ENCODE data around the gene SELPLG.

SELPLG gene

DNA sequence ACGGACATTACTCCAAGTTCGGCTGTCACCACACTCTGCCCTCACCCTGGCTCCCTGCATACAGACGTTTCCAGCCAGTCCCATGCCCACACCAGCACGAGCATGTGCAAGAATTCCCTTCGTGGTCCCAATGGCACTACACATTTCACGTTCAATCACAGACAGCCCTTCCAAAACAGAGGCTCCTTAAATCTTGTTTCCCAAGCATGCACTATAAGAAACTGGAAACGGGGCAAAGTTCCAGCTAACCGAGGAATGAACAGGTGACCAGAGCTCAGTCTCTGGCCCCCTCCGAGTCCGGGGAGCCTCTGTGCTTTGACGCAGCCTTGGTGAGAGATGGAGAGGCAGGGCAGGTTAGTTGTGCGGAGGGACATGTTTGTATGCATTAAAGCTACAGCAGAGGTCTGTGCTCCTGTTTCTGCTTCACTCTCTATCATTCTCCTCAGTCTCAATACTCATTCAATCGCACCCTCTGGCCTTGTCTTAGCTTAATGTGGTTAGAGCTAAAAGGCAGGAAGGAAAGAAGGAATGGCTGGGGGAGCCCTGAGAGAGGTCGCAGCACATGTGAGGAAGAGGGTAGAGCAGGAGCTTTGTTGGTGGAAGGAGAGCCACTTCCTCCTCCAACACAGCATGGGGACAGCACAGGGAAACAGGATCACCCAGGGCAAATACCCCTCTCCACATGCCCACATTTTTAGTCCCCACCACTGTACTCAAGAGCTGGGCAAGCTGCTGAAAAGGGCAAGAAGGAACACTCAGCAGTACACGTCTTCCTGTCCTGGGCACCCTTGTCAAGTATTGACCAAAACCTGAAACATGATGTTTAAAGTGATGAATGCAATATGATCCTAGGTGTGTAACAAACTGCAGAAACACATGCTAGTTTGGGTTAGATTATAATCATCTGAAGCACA is 12.2 kb upstream of the SELPLG start:
- Histone ChIP-seq H3K27ac (ENCODE audit: low read length) (no peak overlapping the region), H3K27me3 (ENCODE audit: control insufficient read depth, insufficient read depth, low read length) (no peaks in the 10 kb centered on the region), H3K4me1 (ENCODE audit: control insufficient read depth, insufficient read depth, low read length) (no peaks in the 10 kb centered on the region; the same call in 1 of the 2 replicates)

DNA sequence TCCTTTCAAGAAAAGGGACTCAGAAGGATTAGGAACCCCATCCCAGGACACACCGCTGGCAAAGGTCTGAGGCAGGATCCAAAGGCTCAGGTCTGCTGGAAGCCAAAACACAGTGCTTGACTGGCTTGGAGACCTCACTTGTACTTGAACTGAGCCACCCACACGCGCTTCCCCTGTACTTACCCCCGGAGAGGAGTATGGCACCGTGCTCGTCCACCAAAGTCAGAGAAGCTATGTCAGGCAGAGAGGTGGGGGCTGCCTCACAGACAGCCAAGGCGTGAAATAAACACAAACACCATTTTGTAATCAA is 11.1 kb upstream of the SELPLG start:
- 0 out of 2 replicates have a peak, but pooled peaks cover 3% of the 10 kb centered on the region for H3K36me3 ChIP-seq (ENCODE audit: control insufficient read depth, insufficient read depth, low read length)
- H3K27ac ChIP-seq (ENCODE audit: low read length), result no peak overlapping the region
- no peaks in the 10 kb centered on the region for H3K27me3 ChIP-seq (ENCODE audit: control insufficient read depth, insufficient read depth, low read length)
- H3K4me3 ChIP-seq (ENCODE audit: low read length), result no peak overlapping the region
- no peaks in the 10 kb centered on the region for H3K9me3 ChIP-seq (ENCODE audit: control insufficient read depth, insufficient read depth, low read length)
- no peaks in the 10 kb centered on the region; the same call in 1 of the 2 replicates for H3K4me1 ChIP-seq (ENCODE audit: control insufficient read depth, insufficient read depth, low read length)
- no CpG with 5 or more reads among the region's 7 CpGs for whole genome bisulfite sequencing (ENCODE audit: insufficient coverage, insufficient read length)
- no peak for DNase-seq (ENCODE audit: low read depth, low spot score)

More for the DNA sequence above, 12.2 kb upstream of the SELPLG start:
- H3K4me3 ChIP-seq (ENCODE audit: low read length), result no peak overlapping the region
- H3K36me3 ChIP-seq (ENCODE audit: control insufficient read depth, insufficient read depth, low read length), result 0 out of 2 replicates have a peak, but pooled peaks cover 3% of the 10 kb centered on the region
- no peaks in the 10 kb centered on the region for H3K9me3 ChIP-seq (ENCODE audit: control insufficient read depth, insufficient read depth, low read length)
- WGBS (ENCODE audit: insufficient coverage, insufficient read length), result no CpG with 5 or more reads among the region's 15 CpGs
- DNase-seq (ENCODE audit: low read depth, low spot score), result no peak

DNA sequence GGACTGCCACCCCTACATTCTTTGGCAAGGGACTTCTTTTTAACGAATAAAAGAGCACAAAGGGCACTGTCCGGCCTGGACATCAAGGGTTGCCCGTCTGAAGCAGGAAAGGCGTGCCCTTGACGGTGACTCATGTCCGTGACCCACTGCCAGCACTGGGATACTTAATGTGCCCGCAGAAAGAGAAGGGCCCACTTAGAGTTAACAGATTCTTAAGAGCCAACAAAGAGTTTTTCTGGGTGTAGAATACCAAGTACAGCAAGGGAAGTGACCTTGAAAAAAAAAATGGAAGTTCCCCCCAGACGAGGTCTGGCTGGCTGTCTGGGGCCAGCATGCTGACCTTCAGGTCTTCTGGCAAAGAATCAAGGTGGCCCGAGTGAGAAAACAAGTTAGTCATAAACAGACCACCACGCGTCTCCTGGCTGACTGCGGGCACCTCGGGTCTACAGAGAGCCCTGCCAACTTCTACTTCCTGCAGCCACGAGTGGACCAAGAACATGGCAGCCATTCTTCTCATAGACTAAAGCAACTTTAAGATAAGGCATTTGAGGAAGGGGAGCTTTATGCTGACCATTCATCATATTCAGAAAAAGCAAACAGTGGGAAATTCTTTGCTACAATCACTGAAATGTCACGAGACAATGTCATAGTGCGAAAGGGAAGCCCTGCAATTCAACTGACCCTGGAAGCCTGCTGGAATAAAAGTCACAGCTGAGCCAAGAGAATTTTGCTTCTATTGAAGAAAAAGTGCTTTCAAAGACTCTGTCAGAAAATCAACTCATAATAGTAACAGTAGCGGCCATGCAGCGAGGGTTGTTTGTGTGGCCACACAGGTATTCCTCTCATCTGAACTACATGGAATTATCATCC is 10.5 kb upstream of the SELPLG start:
- Histone ChIP-seq H3K27me3 (ENCODE audit: control insufficient read depth, insufficient read depth, low read length) (no peaks in the 10 kb centered on the region), H3K9me3 (ENCODE audit: control insufficient read depth, insufficient read depth, low read length) (no peaks in the 10 kb centered on the region), H3K27ac (ENCODE audit: low read length) (no peak overlapping the region), H3K4me1 (ENCODE audit: control insufficient read depth, insufficient read depth, low read length) (no peaks in the 10 kb centered on the region; the same call in 1 of the 2 replicates), H3K4me3 (ENCODE audit: low read length) (no peak overlapping the region), H3K36me3 (ENCODE audit: control insufficient read depth, insufficient read depth, low read length) (0 out of 2 replicates have a peak, but pooled peaks cover 3% of the 10 kb centered on the region)
- DNase-seq (ENCODE audit: low read depth, low spot score), result no peak
- no CpG with 5 or more reads among the region's 18 CpGs for WGBS (ENCODE audit: insufficient coverage, insufficient read length)

DNA sequence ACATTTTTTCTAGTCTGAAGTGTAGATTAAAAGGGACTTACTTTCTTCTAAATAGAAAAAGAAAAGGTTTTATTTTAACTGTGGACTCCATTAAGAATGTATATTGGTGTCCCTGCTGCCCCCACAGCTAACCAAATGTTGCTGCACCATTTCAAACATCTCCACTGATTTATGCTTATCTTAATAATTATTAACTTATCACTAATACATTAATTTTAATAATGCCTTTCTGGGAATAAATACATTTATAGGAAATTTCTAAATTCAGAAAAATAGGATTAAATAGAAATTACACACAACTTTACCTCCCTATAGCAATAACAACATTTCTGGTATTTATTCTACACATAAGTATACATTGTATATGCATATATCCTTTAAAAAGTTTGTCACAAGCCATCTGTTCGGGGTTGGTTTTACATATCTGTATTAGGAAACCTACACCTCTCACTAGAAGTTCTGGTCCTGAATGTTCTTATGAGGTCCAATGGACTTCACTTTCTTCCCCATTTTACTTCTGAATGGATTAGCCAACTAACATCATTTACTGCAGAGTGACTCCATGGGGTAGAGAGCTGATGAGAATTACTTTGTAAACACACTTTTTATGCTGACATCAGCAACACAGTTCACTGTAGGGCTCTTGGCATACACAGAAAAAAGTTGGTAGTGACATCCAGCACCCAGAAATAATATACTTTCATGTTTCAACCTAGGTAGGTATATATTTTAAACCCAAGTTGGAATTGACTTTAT is 9.4 kb upstream of the SELPLG start:
- Histone ChIP-seq H3K4me3 (ENCODE audit: low read length) (no peak overlapping the region), H3K4me1 (ENCODE audit: control insufficient read depth, insufficient read depth, low read length) (peaks cover 2% of the 10 kb centered on the region), H3K36me3 (ENCODE audit: control insufficient read depth, insufficient read depth, low read length) (no peaks in the 10 kb centered on the region), H3K9me3 (ENCODE audit: control insufficient read depth, insufficient read depth, low read length) (no peaks in the 10 kb centered on the region), H3K27ac (ENCODE audit: low read length) (no peak overlapping the region), H3K27me3 (ENCODE audit: control insufficient read depth, insufficient read depth, low read length) (no peaks in the 10 kb centered on the region)
- WGBS (ENCODE audit: insufficient coverage, insufficient read length), result no CpG with 5 or more reads among the region's 1 CpG
- no peak for DNase-seq (ENCODE audit: low read depth, low spot score)

DNA sequence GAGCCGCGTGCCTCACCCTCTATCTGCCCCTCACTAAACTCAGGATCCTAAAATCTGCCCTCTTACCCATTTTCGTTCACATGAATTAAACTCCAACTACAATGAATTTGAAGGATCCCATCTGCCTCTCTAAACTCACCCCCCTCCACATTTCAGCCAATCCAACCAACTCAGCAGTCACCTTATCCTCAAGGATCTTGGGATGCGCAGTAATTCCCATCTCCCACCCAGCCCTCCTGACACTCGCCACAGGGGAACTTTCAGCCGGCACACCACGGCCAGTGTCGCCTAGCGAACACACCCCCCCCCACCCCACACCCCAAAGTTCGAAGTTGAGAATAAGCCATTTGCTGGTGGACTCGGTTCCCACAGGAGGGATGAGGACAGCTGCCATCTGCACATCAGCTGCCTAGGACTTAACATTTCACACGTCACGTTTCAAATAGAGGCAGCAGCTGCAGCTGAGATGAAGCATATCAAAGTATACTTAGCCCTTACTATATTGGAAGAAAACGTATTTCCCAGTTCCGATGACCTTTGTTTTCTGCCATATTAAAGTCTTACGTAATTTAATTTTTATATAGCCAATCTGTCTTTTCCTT is 8.7 kb upstream of the SELPLG start:
- H3K27me3 ChIP-seq (ENCODE audit: control insufficient read depth, insufficient read depth, low read length), result no peaks in the 10 kb centered on the region
- no peaks in the 10 kb centered on the region for H3K36me3 ChIP-seq (ENCODE audit: control insufficient read depth, insufficient read depth, low read length)
- H3K9me3 ChIP-seq (ENCODE audit: control insufficient read depth, insufficient read depth, low read length), result no peaks in the 10 kb centered on the region
- WGBS (ENCODE audit: insufficient coverage, insufficient read length), result no CpG with 5 or more reads among the region's 16 CpGs
- no peak overlapping the region for H3K27ac ChIP-seq (ENCODE audit: low read length)
- no peak overlapping the region for H3K4me3 ChIP-seq (ENCODE audit: low read length)
- peaks cover 5% of the 10 kb centered on the region; the same call in 1 of the 2 replicates for H3K4me1 ChIP-seq (ENCODE audit: control insufficient read depth, insufficient read depth, low read length)
- DNase-seq (ENCODE audit: low read depth, low spot score), result no peak

DNA sequence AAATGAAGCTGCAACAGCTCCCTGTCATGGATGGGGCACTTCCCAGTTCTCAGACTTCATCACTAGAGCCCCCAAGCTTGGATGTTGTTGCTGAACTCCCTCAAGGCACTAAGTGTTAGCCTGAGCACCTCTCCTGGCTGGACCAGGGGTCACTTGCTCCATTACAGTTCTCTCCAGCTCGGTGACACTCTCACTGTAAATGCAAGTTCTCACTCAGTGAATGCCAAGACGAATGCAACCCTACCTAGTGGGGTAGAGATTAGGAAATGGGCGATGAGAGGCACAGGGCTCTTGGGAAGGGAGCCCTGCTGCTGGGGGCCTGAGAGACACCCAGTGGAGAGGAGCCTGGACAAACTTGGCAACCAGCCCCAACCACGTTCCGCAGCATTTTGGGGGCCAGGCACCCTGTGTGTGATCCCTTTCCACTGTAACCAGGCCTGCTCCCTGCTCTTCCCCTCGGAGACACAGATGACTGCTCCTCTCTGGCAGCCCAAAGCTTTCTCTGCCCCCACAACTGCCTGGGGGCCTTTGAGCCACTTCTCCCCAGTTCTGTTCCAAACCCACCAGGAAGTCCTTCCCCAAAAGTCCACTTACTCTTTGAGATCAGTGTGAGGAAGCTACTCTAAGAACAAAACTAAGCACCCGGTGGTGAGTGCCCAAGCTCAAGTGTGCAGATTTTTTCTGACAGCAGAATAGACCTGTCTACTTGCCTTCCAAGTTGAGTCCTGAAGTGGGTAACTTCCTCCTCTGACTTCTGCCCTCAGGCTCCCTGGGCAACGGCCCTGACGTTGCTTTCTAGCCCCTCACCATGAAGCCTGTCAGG is 8.0 kb upstream of the SELPLG start:
- Histone ChIP-seq H3K4me1 (ENCODE audit: control insufficient read depth, insufficient read depth, low read length) (peaks cover 5% of the 10 kb centered on the region; the same call in 1 of the 2 replicates), H3K4me3 (ENCODE audit: low read length) (no peak overlapping the region), H3K27me3 (ENCODE audit: control insufficient read depth, insufficient read depth, low read length) (no peaks in the 10 kb centered on the region), H3K27ac (ENCODE audit: low read length) (no peak overlapping the region), H3K9me3 (ENCODE audit: control insufficient read depth, insufficient read depth, low read length) (no peaks in the 10 kb centered on the region), H3K36me3 (ENCODE audit: control insufficient read depth, insufficient read depth, low read length) (no peaks in the 10 kb centered on the region)
- no peak for DNase-seq (ENCODE audit: low read depth, low spot score)
- WGBS (ENCODE audit: insufficient coverage, insufficient read length), result no CpG with 5 or more reads among the region's 9 CpGs

DNA sequence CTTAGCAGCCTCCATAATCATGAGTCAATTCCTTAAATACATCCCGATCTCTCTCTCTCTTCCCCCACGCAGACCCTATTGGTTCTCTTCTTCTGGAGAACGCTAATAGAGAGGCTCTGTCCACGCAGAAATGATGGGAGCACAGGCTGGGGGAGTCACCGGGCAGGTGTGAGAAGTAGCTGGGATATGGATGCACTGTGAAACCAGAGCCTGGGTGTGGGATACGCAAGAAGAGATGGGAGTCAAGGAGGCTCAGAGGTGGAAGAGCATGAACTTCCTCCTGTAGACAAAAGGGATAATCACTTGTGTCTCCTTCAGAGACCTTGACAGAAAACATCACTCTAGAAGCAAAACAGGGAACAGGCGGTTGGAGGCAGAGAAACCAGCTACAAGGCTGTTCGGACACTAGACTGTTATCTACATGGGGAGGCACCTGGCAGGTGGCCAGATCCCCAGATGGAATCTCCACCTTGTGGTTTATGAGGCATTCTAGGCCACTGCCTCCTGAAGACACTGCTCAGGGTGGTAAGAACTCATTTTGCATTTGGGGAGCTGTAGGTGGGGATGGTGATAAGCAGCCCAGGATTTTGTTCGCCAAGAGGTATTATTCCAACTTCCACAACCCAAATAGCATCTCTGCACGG is 7.2 kb upstream of the SELPLG start:
- DNase-seq (ENCODE audit: low read depth, low spot score), result no peak
- no CpG with 5 or more reads among the region's 10 CpGs for WGBS (ENCODE audit: insufficient coverage, insufficient read length)
- Histone ChIP-seq H3K27ac (ENCODE audit: low read length) (no peak overlapping the region), H3K4me3 (ENCODE audit: low read length) (no peak overlapping the region), H3K4me1 (ENCODE audit: control insufficient read depth, insufficient read depth, low read length) (peaks cover 5% of the 10 kb centered on the region; the same call in 1 of the 2 replicates), H3K36me3 (ENCODE audit: control insufficient read depth, insufficient read depth, low read length) (no peaks in the 10 kb centered on the region), H3K9me3 (ENCODE audit: control insufficient read depth, insufficient read depth, low read length) (no peaks in the 10 kb centered on the region), H3K27me3 (ENCODE audit: control insufficient read depth, insufficient read depth, low read length) (no peaks in the 10 kb centered on the region)

DNA sequence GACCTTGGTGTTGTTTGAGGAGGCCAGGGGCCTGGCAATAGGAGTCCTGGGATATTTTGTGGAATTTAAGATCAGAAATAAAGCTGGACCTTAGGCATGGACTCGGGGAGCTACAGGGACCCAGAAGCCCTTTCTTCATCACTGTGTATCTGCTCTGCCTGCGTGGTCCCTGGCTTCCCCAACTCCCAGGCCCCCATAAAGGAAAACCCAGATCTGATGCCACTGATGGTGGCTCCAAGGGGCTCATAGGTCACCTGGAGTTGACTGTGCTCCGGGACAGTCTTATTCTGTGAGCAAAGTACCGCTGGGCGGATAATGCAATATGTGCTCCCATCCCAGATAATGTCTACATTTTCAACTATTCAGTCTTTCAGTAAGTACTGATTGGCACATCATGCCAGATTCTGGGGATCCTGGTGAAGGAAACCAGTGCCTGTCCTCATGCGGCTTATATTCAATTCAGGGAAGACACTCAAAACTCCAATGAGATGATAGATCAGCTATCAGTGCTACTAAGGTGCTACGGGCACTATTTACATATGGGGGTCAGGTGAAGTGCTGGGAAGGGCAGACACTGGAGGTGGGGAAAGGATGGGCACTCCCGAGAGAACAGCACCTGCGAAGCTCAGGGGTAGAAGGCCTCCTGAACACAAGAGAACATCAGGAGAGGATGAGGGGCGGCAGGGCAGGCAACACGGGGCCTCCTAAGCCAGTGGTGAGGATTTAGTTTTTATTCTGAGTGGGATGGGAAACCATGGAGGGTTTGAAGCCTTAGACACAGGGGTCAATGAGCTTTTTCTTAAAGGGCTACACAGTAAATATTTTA is 5.5 kb upstream of the SELPLG start:
- no CpG with 5 or more reads among the region's 11 CpGs for WGBS (ENCODE audit: insufficient coverage, insufficient read length)

More for the DNA sequence above, 5.5 kb upstream of the SELPLG start:
- H3K9me3 ChIP-seq (ENCODE audit: control insufficient read depth, insufficient read depth, low read length), result no peaks in the 10 kb centered on the region
- no peak overlapping the region for H3K27ac ChIP-seq (ENCODE audit: low read length)
- no peak overlapping the region for H3K4me3 ChIP-seq (ENCODE audit: low read length)
- H3K27me3 ChIP-seq (ENCODE audit: control insufficient read depth, insufficient read depth, low read length), result no peaks in the 10 kb centered on the region
- peaks cover 7% of the 10 kb centered on the region; the same call in 1 of the 2 replicates for H3K4me1 ChIP-seq (ENCODE audit: control insufficient read depth, insufficient read depth, low read length)
- no peaks in the 10 kb centered on the region for H3K36me3 ChIP-seq (ENCODE audit: control insufficient read depth, insufficient read depth, low read length)
- no peak for DNase-seq (ENCODE audit: low read depth, low spot score)
